Measurements from ENCODE around the gene CAT. TPM values are rescaled to one million over a fixed set of nuclear protein-coding genes. Genes with fewer than 3 reads are reported as not detected.

Gene CAT
- total RNA-seq, 1 donor from 2014 or later = 69.2 TPM

DNA sequence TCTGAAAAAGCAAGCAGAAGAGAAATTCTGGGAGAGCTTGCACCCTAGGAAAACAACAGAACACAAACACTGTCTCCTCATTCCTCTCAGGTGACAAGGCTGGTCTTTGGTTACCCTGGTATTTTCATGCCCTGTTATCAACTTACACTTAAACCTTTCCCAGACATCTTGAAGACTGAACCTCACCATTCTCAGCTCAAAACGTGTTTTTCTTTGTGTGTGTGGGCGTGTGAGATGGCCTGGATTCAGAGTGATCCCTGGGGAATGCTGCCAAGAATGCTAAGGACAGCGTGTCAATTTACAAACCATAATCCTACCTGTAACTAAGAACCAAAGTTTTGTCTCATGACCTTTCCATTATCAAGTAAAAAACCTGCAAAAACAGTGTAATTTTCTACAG is 41.6 kb downstream of the CAT start:
- Histone ChIP-seq H3K27ac (no peak overlapping the region), H3K36me3 (no peaks in the 10 kb centered on the region), H3K4me3 (no peak overlapping the region), H3K27me3 (no peaks in the 10 kb centered on the region), H3K9me3 (no peaks in the 10 kb centered on the region), H3K4me1 (no peaks in the 10 kb centered on the region)
- no peak for DNase-seq (ENCODE audit: low spot score in 2 of 2)
- TF ChIP-seq, protein P1, sequence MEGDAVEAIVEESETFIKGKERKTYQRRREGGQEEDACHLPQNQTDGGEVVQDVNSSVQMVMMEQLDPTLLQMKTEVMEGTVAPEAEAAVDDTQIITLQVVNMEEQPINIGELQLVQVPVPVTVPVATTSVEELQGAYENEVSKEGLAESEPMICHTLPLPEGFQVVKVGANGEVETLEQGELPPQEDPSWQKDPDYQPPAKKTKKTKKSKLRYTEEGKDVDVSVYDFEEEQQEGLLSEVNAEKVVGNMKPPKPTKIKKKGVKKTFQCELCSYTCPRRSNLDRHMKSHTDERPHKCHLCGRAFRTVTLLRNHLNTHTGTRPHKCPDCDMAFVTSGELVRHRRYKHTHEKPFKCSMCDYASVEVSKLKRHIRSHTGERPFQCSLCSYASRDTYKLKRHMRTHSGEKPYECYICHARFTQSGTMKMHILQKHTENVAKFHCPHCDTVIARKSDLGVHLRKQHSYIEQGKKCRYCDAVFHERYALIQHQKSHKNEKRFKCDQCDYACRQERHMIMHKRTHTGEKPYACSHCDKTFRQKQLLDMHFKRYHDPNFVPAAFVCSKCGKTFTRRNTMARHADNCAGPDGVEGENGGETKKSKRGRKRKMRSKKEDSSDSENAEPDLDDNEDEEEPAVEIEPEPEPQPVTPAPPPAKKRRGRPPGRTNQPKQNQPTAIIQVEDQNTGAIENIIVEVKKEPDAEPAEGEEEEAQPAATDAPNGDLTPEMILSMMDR (IDR thresholded peaks at IDR 0.05) = no peak
- intact Hi-C loops (cut with DNase I) = no loop called here

DNA sequence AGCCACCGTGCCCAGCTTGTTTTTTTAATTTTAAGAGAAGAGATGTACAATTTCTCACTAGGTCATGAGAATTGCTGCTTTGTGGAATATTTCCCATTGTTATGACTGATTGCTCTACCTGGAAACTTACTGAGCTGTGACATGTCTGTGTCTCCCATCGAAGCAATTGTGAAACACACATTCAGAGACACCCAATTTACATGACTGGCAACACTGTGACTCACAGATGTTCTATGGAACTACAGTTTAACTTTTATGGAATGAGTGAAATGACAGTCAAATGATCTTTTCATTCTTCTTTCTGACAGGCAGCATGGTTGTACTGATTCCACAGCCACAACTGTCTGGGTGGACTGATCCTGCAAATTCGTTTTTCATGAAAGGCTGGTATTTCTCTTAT is 42.6 kb downstream of the CAT start:
- H3K36me3 ChIP-seq = no peaks in the 10 kb centered on the region
- no peaks in the 10 kb centered on the region for H3K4me1 ChIP-seq
- no peaks in the 10 kb centered on the region for H3K9me3 ChIP-seq
- intact Hi-C loops (cut with DNase I) = no loop called here
- no peak overlapping the region for H3K27ac ChIP-seq
- TF ChIP-seq, protein P1 (IDR thresholded peaks at IDR 0.05) = no peak
- H3K4me3 ChIP-seq = no peak overlapping the region
- no peak for DNase-seq (ENCODE audit: low spot score in 2 of 2)
- H3K27me3 ChIP-seq = no peaks in the 10 kb centered on the region

DNA sequence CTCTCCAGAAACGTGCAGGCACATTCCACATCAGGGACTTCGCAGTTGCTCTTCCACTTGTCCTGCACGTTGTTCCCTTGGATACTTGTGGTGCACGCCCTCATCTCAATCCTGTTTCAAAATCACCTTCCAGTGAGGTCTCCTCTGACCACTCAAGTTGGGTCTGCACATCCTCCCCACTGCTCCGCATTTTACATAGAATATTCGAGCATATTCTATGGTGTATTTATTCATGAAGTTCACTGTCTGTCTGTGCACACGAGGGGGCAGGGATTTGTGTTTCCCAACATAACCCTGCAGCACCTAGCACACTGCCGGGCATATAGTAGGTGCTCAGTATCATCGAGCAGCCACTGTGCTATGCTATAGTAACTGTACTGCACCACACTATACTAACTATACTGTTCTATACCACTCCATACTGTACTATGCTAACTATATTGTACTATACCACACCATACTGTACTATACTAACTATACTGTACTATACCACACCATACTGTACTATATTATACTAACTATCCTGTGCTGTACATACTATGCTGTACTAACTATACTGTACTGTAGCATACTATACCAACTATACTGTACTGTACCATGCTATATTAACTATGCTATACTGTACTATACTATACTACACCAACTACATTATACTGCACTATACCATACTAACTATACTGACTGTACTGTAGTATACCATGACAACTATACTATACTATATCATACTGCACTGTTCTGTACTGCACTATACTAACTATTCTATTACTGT is 44.6 kb downstream of the CAT start:
- Histone ChIP-seq H3K4me3 (no peak overlapping the region), H3K27ac (no peak overlapping the region), H3K36me3 (no peaks in the 10 kb centered on the region), H3K9me3 (no peaks in the 10 kb centered on the region), H3K27me3 (no peaks in the 10 kb centered on the region), H3K4me1 (no peaks in the 10 kb centered on the region)
- DNase-seq (ENCODE audit: low spot score in 2 of 2) = no peak
- TF ChIP-seq, protein P1 (IDR thresholded peaks at IDR 0.05) = no peak
- intact Hi-C loops (cut with DNase I) = no loop called here

DNA sequence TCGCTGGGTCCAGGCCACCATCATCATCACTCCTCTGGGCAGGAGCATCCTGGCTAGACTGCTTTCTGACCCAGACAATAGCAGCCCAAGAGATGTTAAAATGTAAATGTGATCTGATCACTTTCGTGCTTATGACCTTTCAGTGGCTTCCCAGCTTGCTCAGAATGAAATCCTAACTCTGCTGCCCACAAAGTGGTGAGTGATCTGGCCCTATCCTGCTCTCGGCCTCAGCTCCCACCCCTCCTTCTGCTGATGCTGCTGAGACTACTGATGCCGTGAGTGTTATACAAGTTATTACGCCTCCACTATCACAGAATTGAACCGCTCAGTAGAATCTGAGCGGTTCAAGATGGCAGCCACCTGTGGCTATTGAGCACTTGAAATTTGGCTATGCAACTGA is 48.7 kb downstream of the CAT start:
- H3K4me3 ChIP-seq = no peak overlapping the region
- intact Hi-C loops (cut with DNase I) = no loop called here

DNA sequence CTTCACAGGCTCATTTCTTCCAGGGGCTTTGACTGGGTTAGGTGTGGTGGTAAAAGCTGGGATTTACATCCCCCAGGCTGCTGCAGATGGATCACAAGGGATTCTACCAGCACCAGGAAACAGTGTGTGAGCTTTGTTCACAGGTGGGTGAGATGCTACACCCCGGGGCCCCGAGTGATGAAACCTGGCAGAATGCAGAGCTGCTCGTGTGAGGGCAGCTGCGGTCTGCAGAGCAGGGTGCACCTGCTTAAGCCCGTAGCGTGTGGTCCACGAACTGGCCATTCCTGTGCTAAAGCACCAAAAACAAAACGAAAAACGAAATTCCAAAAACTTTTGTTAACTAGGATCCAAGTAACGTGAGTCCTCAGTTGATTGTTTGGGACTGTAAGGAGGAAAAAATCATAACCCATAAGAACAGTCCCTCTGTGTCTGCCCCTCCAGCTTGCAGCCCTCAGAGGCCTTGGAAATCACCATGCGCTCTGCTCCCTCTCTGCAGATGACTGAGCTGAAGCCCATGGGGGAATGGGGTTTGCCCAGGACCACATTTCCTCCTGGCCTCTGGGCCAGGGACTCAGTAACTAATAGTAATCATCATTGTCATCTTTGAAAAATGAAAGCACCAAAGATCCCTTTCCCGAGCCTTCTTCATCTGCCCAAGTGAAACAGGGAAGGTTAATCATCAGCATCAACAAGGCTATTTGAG is 50.3 kb downstream of the CAT start:
- Histone ChIP-seq H3K36me3 (no peaks in the 10 kb centered on the region), H3K27ac (no peak overlapping the region), H3K4me3 (no peak overlapping the region), H3K27me3 (no peaks in the 10 kb centered on the region), H3K9me3 (no peaks in the 10 kb centered on the region), H3K4me1 (no peaks in the 10 kb centered on the region)
- intact Hi-C loops (cut with DNase I) = no loop called here
- TF ChIP-seq, protein P1 (IDR thresholded peaks at IDR 0.05) = no peak
- no peak for DNase-seq (ENCODE audit: low spot score in 2 of 2)

More for the DNA sequence above, 48.7 kb downstream of the CAT start:
- H3K4me1 ChIP-seq = no peaks in the 10 kb centered on the region
- TF ChIP-seq, protein P1 (IDR thresholded peaks at IDR 0.05) = no peak
- H3K36me3 ChIP-seq = no peaks in the 10 kb centered on the region
- DNase-seq (ENCODE audit: low spot score in 2 of 2) = no peak
- H3K27ac ChIP-seq = no peak overlapping the region
- no peaks in the 10 kb centered on the region for H3K9me3 ChIP-seq
- H3K27me3 ChIP-seq = no peaks in the 10 kb centered on the region

Data from ascending aorta (tissue), 2 donors.